Activated CD8-positive, alpha-beta memory T cell treated with anti-CD3 and anti-CD28 coated beads for 4 hours (primary cell): ENCODE results near the gene FGFR3.

Source experiments
- DNase-seq, 2 donors: peaks; one replicate each; pipeline ENCODE4 v3.0.0-alpha.2; 2020; ENCODE audit warnings: low read depth in 2 of 2

FGFR3 gene

DNA sequence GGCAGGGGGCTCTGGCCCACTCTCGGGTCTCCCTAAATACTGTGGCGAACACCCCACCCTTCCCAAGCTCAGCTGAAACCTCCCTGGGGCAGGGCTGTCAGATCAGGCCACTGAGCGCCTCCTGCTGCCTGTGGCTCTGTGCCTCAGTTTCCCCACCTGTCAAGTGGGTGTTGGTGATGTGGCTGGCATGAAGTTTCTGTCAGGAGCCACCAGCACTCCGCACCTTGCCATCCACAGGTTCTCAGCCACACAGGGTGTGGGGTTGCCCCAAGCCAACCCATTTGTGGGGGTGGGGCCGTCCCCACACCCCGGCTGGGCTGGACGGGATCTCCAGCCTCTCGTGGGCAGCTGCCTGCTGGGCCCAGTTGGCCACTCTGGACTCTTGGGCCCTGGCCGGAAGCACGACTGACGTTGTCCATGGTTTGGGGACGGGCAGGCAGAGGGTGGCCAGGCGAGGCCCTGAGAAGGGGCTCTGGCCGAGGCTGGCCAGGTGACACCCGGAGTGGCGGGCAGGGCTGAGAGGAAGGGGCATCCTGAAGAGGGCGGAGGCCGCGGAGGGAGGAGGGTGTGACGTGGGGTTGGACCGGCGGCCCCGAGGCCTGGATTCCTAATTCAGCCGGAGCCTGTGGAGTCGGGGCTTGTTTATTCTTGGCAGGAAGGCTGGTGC, 5.5 kb upstream of the FGFR3 start:
- no peak for DNase-seq

DNA sequence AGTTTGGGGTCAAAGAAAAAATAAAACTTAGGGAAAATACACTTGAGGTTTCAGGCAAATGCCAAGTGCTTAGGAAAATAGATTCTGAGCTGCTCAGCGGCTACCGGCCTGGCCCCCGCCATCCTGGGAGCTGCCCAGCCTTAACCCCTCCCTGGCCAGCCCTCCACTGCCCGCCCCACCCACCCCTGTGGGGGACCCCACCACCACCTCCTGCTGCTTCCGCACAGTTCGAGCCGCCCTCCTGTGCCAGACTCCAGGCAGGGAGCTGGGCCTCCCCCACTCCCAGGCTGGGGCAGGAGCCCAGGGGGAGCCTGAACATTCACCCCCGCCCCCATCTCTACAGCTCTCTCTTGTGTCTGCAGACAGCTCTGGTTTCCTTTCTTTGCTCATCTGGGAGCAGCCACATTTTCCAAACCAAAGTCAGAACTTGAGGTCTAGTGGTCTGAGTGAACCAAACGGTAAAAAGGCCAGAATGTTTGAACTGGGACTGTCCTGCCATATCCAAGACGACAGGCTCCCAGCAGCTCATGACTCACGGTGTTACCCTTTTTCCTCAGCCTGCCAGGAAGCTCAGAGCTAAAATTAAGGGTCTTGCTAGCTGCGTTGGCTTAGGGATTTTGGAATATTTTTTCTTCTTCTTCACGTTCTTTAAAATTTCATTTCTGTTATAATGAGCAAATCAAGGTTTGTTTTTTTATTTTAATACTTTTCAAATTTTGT, 4.7 kb upstream of the FGFR3 start:
- DNase-seq, result no peak

DNA sequence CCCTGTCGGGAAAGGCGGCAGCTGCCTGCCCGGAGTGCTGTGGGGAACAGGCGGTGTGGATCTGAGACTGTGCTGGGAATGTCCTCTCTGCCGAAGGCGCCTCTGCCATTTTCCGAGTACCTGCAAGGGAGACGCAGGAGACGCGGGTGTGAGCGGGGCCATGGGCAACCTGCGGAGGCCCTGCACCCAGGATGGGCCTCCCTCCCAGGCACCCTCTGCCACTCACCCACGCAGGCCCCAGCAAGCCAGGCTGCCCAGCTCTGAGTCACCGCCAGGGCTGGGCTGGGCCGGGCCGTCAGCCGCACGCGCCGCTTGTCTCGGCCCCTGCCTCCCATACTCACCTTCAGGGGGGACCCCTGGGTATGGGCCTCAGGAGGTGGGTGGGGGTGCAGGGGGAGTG, 3.5 kb upstream of the FGFR3 start:
- DNase-seq, result no peak

DNA sequence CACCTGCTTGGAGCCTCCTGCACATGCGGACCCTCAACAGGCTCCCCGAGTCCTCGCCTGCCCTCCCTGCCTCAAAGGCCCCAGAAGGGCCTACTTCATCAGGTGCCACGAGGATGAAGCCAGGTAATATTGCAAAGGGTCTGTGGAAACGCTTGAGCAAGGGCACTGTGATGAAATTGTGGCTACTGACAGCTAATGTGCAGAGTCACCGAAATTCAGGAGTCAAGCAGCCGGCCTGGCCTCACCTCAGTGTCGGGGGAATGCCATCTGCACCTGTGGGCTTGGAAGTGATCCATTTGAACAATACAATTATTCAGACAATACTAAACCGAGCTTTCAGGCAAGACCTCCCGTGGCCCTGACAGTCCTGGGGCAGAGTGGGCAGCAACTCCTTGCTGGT, 3.1 kb upstream of the FGFR3 start:
- no peak for DNase-seq

DNA sequence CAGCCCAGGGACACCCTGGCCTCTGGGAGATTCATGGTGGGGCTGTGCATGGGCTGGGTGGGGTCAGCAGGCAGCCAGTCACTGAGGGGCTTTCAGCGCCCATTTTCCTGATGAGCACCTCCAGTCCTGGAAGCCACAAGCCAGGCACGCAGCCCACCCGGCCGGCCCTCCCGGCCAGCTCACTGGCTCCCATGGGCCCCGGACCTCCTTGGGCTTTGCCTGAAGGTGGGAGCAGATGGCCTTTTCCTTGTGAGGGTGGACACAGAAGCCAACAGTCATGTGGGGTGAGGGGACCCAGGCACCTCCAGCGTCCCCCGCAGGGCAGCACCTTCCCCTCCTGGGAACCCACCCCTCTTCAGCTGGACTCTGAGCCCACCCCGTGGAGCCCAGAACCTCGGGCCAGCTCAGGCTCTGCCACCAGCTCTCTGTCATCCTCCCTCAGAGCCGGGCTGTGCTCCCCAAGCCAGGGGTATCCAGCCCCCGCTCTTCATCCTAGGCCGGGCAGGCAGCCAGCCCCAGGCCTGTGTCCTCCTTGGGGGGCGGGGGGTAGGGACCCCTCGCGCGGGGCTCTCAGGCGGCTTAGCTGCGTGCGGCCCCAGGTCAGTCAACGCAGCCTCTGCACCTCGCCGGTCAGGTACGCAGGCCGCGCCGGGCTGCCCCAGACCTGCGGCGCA, 798 bp upstream of the FGFR3 start:
- DNase-seq, result no peak

DNA sequence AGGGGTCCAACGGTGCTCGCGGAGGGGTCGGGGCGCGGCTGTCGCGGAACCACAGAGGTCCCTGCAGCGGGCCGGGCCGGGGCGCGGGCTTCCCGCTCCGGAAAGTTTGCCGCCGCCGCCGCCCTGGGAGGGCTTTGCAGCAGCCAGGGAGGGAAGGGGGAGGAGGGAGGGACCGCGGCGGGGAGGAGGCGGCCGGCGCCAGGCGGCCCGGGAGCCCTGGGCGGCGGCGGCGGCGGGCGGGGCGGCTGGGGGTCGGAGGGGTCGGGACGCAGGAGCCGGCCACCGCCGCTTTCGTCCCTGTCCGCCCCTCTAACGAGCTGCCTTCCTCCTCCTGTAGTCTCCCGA, 375 bp downstream of the FGFR3 start:
- no peak for DNase-seq

DNA sequence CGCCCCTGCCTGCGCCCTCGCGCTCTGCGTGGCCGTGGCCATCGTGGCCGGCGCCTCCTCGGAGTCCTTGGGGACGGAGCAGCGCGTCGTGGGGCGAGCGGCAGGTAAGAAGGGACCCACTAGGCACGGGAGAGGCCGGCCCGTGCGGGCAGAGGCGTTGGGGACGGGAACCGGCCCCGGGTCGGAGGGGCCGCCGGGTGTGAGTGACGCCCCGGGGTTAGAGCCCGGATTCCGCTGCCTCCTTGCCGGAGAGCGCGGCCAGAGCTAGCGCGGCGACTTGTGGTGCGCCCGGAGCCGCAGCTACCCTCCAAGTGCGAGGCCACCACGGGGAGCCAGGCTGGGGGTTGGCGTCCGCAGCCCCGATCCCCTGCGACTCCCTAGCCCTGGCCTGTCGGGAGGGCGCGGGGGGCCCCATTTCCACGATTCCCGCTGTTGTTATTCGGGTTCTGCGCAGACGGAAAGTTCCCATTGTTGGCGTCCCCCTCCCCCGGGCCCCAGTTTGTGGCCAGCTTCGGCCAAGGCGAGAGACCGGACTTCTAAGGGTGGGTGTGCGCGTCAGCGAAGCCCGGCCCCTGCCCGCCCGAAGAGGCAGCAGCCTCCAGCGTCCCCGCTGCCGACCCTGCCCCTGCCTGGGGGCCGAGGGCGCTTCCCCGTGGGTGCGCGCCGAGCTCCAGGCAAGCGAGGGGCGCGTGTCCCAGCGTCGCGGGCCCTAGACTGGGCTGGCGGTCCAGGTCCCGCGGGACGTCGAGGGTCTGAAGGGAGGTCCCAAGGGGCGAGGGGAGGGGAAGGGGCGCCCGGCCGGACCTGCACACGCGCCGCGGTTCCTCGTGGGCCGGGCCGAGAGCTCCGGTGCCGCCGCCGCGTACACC, 1.1 kb downstream of the FGFR3 start:
- no peak for DNase-seq

DNA sequence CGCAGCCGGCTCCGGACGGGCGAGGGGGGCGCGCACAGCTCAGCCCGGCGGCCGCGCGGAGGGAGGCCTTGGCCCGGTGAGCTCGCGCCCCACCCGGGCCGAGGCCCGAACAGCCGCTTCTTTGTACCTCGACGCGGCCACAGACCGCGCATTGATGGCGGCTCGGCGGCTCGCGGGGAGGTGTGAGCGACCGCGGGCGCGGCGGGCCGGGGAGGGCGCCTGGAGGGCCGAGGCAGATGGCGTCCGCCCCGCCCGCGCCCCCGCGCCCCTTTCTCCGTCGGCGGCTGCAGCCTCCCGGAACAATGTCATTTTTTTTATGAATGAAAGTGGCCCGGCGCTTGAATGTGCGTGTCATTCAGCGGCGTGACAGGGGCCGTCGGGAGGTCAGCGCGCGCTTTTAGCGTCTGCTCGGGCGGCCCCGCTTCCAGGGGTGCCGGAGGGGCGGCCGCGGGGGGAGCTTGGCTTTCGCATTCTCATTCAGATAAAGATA, 1.8 kb downstream of the FGFR3 start:
- DNase-seq, result no peak

DNA sequence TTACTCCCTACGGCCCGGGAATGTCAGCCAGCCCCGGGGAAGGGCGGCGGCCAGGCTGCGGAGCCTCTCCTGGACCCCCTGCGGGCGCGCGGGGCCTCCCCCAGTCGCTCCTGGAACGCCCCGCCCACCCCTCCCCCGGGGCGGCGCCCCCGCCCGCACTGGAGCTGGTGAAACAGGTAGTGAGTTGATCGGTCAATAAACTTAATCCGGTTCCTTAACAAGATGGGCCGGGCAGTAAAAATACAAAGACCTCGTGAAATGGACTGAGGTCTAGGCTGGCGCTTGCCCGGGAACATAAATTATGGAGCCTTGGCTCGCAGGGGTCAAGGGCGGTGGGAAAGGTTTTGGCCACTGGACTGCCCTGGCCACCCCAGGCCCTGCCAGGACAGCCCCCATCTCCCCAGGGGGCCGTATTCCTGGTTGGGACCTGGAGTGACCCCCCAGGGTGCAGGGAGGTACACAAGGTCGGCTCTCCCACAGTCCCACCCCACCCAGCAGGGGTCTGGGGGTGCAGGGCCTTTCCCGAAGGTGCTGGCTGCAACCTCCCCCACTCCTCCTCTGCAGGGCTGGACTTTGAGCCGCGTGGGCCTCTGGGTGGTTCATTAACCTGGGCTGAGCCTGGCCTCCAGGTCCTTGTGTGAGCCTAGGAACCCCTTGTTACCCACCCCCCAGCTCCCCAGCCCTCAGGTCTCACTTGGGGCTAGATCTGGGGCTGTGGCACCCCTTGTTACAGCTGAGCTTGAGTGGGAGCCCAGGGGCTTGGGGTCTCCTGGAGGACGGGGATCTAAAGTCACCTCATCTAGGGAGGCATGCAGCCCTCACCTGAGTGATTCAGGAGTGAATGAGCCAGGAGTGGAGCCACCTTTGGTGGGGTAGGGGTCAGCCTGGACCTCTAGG, 2.5 kb downstream of the FGFR3 start:
- no peak for DNase-seq

DNA sequence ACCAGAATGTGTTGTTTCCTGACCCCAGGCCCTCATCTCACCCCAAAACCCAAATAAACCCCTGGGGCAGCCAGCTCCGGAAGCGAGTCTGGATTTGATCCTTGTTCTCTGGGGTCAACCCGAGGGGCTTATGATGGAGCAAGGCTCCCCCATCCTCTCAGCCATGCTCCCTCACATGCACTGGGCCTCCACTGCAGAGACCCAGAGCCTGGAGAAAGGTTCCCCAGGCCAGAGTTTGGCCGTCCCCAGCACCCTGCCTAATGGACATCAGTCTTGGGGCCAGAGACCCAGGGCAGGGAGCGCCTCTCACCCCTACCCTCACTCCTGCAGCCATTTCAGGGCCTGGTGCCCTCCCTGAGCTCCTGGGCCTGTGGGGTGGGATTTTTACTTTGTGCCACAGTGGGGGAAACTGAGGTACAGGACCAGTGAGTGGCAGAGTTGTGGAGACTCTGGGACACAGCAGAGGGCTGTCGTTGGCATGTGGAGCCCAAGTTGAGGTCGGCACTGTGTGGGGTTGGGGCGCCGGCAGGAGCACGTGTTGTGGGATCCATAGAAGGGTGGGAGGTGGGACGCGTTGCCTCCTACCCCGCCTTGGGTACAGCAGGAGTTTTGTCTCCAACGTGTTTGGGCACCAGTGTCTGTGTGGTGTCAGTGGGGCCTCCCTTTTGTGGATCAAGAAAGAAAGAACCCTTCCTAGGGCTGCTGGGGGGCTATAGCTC, 3.6 kb downstream of the FGFR3 start:
- DNase-seq, result no peak

DNA sequence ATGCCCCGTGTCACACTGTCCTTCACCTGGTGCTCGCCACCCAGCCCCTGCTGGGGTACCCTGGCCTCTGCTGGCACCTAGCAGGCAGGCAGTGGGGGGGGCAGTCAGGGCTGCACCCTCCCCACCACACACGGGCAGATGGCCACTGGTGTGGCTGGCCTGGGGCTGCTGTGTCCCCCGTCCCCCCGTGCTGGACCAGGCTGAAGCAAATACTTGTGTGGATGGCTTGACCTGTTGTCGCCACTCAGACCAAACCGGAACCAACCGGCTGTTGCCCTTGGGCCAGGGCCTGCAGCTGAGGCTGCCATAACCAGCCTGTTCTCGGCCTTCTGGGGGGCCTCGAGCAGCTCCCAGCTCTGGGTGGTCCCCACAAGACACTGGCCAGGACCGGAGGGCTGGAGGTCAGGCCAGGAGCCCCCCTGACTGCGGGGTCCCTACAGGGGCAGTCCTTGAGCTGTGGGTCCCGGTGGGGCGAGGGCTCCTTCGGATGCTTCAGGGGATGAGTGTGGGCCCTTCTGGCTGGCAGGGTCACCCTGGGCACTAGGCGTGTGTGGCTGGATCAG, 4.3 kb downstream of the FGFR3 start:
- no peak for DNase-seq

DNA sequence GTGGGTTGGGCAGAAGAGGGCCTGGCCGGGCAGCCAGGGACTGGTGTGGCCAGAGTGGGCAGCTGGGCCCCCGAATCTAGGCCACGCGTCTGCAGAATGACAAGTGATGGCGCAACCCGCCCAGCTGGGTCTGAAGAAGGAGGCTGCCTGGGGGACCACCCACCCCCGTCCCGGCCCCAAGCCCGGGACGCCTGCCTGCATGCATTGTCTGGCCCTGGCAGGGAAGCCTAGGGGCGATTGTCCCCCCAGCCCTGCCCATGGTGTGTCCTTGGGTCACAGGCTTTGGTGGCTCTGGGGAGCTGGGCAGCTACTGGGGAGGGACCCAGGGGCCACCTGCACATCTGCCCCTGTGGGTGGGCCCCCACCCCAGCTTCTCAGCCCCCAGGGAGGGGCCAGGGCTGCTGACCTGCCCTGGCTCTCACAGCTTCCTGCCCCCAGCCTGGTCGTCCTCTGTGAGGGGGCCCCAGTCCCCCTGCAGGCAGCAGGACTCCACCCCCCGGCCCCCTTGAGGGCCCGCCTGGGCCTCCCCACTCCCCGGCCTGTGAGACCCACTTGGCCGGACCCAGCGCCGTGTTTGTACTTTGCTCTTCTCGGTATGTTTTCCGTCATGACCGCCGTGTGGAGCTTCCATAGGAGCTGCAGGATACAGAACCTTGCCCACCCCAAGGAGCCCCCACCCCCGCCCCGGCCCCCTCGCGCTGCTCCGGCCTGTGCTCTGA, 4.9 kb downstream of the FGFR3 start:
- no peak for DNase-seq

DNA sequence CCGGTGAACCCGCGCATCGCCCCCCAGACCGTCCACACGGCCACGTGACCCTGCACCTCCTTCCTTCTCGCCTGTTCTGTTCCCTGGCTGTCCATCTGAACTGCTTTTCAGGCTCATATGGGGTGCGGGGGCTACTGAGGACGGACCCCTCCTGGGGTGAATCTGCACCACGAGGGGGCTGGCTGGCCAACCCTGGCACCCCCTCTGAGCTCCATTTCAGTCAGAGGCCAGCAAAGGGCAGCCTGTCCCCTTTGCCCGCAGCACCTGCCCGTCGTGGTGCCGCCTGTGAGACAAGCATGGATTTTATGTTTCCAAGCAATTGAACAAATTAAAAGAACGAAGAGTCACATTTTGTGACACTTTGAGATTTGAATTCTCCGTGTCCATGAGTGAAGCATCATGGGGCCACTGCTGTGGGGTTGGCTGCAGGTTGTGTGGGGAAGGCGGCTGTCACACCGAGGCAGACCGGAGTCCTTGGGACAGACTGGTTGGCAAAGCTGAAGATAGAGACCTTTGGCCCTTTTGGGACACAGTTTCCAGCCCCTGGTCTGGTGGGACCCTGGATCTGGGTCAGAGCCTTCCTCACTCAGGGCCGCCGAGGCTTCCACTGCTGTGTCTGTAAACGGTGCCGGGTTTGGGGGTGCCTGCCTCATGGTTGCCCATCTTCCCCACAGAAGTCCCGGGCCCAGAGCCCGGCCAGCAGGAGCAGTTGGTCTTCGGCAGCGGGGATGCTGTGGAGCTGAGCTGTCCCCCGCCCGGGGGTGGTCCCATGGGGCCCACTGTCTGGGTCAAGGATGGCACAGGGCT, 5.7 kb downstream of the FGFR3 start:
- DNase-seq, result no peak

DNA sequence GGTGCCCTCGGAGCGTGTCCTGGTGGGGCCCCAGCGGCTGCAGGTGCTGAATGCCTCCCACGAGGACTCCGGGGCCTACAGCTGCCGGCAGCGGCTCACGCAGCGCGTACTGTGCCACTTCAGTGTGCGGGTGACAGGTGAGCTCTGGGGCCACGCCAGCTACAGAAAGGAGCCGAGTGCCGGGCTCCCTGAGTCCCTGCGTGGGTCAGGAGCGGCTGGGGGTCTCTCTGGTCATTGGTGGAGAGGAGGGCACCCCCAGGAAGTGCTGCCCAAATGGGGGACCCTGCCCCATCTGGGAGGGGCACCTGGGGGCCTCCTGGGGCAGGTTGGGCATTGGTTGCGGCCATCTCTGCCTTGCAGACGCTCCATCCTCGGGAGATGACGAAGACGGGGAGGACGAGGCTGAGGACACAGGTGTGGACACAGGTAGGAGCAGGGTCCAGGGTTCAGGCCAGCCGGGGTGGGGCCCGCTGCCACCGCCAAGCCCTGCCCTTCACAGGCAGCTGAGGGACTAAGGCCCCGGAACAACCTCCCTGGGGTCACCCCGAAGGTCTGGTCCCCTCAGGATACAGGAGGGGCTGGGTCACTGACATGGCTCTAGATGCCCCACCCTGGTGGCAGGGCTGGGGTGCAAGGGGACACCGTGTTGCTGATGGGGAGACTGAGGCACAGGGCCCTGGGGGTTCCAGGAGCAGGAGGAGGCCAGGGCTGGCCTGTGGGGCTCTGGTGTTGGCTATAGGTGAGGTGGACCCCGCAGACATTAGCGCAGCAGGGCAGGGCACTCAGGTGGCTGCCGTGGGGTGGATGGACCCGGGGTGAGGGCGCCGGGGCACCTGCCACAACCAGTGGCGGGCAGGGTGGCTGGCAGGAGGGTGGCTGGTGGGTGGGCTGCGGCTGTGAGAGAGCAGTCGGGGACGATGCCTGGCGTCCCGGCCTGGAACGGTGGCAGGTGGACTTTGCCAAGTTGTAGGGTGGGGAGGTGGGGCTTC, 6.6 kb downstream of the FGFR3 start:
- no peak for DNase-seq

DNA sequence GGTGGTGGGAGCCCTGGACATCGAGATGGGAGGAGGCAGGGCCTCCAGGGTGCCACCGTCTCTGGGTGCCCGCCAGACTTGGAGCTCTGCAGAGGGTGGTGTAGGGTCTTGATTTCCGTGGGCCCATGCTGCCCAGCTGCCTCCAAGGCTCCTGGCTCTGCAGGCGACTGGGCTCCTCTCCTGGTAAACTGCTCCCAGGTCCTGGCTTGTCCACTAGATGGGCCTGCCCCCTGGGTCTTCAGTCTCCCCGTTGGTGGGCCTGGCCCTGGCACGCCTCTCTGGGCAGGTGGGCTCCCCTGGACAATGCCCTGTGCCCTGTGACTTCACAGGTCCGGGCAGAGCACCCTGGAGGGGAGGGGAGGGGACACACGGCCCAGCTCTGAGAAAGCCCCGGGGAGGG, 7.7 kb downstream of the FGFR3 start:
- no peak for DNase-seq

DNA sequence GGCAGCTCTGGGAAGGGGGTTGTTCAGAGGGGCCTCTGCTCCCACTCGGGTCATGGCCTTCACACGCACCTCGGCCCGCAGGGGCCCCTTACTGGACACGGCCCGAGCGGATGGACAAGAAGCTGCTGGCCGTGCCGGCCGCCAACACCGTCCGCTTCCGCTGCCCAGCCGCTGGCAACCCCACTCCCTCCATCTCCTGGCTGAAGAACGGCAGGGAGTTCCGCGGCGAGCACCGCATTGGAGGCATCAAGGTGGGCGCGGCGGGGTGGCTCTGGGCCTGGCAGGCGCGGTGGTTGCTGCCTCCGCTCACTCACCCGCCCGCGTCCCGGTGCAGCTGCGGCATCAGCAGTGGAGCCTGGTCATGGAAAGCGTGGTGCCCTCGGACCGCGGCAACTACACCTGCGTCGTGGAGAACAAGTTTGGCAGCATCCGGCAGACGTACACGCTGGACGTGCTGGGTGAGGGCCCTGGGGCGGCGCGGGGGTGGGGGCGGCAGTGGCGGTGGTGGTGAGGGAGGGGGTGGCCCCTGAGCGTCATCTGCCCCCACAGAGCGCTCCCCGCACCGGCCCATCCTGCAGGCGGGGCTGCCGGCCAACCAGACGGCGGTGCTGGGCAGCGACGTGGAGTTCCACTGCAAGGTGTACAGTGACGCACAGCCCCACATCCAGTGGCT, 8.3 kb downstream of the FGFR3 start:
- DNase-seq, result no peak
